ENCODE data around the gene PPP1R27.

The PPP1R27 gene

GRCh38 chr17:81819708-81820107 lies 15.1 kb downstream of the PPP1R27 start:
- no peak for DNase-seq

GRCh38 chr17:81817758-81818147 lies 17.1 kb downstream of the PPP1R27 start:
- no peak for DNase-seq

GRCh38 chr17:81815646-81815986 lies 19.2 kb downstream of the PPP1R27 start:
- DNase-seq, result no peak

- DNase-seq, result no peak
Observed at GRCh38 chr17:81814748-81815645, 19.9 kb downstream of the PPP1R27 start.

DNA sequence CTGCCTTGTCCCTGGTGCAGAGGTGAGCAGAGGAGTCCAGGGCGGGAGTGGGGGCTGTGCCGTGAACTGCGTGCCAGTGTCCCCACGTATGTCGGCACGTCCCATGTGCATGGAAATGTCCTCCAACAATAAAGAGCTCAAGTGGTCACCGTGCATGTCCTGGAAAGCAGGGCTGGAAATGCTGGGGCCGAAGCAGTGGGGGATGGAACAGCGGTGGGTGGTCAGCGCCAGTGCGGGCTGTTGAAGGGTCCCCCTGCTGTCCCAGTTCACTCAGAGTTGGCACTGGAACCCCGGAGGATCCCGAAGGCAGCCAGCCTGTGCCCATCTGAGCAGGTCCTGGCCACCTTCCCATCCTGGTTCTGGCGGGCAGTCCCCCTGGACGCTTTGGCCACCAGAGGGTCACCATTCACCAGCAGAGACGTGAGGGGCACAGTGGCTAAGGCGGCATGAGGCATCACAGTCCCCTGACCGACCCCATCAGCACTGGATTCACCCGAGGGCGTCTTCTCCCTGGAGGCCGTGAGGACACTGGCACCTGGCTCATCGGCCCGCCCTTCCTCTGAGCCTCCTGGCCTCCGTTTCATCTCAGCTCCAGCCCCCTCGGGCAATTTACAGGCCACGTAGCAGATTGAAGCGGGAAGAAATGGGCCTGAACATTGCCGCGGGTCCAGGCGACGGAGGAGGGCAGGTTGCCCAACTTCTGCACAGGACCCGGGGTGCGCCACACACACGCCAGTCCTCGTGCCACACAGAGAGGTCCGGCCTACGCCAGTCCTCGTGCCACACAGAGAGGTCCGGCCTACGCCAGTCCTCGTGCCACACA lies 20.8 kb downstream of the PPP1R27 start:
- DNase-seq, result no peak

- no peak for DNase-seq
Observed at GRCh38 chr17:81813371-81813684, 21.5 kb downstream of the PPP1R27 start.

GRCh38 chr17:81812571-81813370 lies 22.1 kb downstream of the PPP1R27 start:
- no peak for DNase-seq

DNA sequence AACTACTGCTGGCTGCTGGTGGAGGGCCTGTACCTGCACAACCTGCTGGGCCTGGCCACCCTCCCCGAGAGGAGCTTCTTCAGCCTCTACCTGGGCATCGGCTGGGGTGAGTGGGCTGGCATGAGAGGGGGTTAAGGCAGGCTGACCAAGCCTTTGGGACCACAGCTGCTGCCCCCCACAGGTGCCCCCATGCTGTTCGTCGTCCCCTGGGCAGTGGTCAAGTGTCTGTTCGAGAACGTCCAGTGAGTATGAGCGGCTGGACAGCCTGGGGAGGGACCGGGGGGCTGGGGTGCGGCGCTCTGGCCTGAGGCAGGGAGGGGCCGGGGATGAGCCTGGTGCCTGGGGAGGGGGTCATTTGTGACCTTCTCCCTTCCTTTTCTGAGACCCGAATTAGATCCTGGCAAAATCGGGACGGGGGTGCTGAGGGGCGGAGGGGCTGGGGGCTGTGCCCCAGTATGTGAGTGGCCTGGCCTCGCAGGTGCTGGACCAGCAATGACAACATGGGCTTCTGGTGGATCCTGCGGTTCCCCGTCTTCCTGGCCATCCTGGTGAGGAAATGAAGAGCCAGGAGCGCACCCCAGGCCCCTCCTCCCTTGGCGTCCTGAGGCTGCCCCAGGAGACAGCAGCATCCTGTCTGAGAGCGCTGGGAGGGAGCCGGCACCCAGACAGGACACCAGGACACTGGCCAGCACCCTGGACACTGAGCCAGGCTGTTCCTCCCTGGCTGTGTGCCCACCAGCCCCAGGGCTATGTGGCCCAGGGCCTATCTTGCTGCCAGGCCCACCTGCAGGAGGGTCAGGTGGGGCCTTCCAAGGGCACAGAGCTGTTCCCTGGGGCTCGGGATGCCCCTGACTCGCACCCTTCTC lies 22.9 kb downstream of the PPP1R27 start:
- DNase-seq, result no peak

GRCh38 chr17:81810892-81811704 lies 23.8 kb downstream of the PPP1R27 start:
- no peak for DNase-seq

- no peak for DNase-seq
Observed at GRCh38 chr17:81810476-81810875, 24.4 kb downstream of the PPP1R27 start.

GRCh38 chr17:81809556-81809998 lies 25.3 kb downstream of the PPP1R27 start:
- DNase-seq, result no peak

DNA sequence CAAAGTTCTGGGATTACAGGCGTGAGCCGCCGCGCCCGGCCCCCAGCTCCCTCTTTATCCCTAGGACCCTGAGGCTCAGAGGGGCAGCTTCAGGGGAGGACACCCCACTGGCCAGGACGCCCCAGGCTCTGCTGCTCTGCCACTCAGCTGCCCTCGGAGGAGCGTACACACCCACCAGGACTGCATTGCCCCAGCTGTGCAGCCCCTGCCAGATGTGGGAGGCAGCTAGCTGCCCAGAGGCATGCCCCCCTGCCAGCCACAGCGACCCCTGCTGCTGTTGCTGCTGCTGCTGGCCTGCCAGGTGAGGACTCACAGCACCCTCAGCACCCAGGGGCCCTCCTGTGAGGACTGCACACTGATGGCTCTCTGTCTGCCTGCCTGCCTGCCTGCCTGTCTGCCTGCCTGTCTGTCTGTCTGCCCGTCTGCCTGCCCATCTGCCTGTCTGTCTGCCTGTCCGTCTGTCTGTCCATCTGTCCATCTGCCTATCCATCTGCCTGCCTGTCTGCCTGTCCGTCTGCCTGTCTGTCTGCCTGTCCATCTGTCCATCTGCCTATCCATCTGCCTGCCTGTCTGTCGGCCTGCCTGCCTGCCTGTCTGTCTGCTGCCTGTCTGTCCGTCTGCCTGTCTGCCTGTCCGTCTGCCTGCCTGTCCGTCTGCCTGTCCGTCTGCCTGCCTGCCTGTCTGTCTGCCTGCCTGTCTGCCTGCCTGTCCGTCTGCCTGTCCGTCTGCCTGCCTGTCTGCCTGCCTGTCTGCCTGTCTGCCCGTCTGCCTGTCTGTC lies 25.9 kb downstream of the PPP1R27 start:
- peak; percentile 15 for DNase-seq

DNA sequence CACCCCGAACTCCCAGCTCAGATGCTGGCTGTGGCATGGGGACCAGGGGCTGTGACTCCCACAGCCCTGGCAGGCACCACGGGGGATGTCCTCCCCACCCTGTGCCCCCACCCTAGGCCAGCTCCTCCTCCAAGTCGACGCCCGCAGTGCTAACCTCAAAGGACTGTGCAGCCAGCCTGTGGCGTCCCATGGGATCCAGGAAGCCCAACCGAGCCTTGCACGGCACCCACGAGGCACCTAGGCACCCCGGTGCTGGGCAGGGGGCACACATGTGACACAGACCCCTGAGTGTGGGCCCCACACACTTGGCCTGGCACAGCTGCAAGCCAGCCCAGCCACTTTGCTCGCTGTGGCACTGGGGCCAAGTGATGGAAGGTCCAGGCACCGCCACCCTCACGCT lies 27.0 kb downstream of the PPP1R27 start:
- no peak for DNase-seq

GRCh38 chr17:81807210-81807719 lies 27.6 kb downstream of the PPP1R27 start:
- no peak for DNase-seq

GRCh38 chr17:81806461-81807209 lies 28.2 kb downstream of the PPP1R27 start:
- DNase-seq, result no peak

DNA sequence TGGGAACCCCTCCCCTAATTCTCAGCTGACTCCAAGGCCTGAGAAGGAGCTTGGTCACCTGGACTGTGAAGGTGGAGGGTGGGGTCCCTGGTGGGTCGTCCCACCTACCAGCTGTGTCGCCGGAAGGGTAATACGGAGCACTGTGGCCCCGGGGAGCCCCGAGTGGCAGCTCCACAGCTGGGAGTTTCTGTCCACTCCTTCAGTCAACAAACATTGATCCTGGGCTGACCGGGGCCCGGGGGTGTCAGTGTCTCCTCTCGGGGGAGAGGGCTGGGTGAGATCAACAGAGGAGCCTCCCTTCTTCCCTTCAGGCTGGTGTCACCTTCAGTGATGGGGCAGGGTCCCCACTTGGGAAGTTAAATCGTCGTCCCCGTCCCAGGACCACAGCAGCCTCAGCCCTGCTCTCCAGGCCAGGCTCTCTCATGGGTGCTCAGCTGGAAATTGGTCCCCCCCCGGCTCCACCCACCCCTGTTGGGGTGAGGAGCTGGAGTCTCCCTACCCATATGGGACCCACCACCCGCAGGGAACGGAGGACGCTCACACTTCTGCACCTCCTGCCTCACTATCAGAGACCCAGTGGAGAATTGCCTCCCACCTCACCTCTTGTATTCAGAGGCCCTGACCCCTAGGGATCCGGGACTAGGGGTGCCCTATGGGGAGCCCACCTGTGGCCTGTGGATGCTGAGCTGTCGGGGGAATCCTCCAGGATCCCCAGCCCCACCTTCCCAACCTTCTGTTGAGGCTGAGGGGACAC lies 29.0 kb downstream of the PPP1R27 start:
- DNase-seq, result no peak

DNA sequence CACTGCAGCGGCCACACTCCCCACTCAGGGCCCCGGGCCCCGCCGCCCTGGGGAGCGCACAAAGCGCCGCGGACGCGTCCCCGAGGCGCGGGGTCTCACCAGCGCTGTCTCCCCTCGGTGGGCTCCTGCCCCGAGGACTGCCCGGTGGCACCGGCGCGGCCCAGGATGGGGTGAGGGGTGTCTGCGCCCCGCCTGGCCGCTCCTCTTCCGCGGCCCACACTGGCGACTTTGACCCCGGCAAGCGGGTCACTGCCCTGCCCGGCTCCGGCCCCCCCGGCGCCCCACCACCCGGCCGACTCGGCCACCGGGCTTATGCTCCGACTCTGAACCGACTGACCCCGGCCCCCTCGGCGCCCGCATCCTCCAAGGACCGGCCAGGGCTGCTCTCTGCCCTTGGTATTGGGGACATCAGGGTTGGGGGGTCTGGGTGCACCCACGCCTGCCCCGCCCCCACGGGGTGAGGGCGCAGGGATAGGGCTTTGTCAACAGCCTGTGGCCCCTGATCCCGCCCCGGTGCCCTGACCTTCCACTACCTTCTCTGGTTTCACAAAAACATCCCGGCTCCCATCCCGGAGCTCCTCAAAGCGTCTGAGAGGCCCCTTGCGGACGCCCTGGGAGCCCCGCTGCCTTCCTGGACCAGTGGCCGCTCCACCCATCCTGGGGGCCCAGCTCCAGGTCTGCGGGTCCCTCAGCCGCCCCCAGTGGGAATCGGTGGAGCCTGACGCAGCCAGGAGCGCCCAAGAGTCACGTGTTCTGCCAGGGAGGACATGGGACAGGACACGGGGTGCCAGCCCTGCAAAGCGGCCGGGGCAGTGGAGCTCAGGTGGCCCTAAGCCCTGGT lies 30.1 kb downstream of the PPP1R27 start:
- DNase-seq, result no peak
